ENCODE measurements around the gene OPRD1. TPM values are rescaled to one million over a fixed set of nuclear protein-coding genes. Genes with fewer than 3 reads are reported as not detected.

Gene OPRD1
- total and polyA plus RNA-seq, 2 donors (not counting 1 experiment from before 2014, with no cell fraction given): not detected

- H3K27me3 ChIP-seq (replicated peaks in 1 of 4; ENCODE audit: control extremely low read depth in 1 of 4, control insufficient read depth in 3 of 4, insufficient read depth in 4 of 4, low read length in 3 of 4): no peaks in the 10 kb centered on the region
- WGBS (ENCODE audit: insufficient coverage): 92% methylated on average over 2 of the region's 3 CpGs
- H3K27ac ChIP-seq (ENCODE audit: low read length in 2 of 2): no peak overlapping the region
- Mint-ChIP-seq H3K9me3 (ENCODE audit: insufficient read depth) (no peaks in the 10 kb centered on the region), H3K4me1 (peaks cover 8% of the 10 kb centered on the region), H3K4me3 (no peak overlapping the region), H3K27me3 (no peaks in the 10 kb centered on the region), H3K27ac (no peak overlapping the region)
- ChIA-PET POLR2A (no interaction called here), CTCF (interaction anchor here (0.5 to 7.5 kb wide), 3 partner anchors 94 to 421 kb away, joined by 3 to 200 read pairs (median 4); no protein-coding TSS in a partner anchor)
- DNase-seq (no peak), ATAC-seq (ENCODE audit: low read depth) (no peak)
- no peaks in the 10 kb centered on the region for H3K79me2 ChIP-seq (ENCODE audit: control insufficient read depth, insufficient read depth, low read length)
- no peaks in the 10 kb centered on the region for H3K9me3 ChIP-seq (ENCODE audit: control extremely low read depth in 1 of 3, control insufficient read depth in 2 of 3, insufficient read depth in 1 of 3, low read length in 2 of 3)
- intact Hi-C loops (cut with micrococcal nuclease): no loop called here
- H3K4me3 ChIP-seq (ENCODE audit: control extremely low read depth in 1 of 5, extremely low read depth in 1 of 5, insufficient read depth in 1 of 5, low read depth in 2 of 5, low read length in 4 of 5): no peak overlapping the region
- no peak overlapping the region for H2AFZ ChIP-seq (ENCODE audit: insufficient read depth, low read depth, low read length, poor library complexity, severe bottlenecking)
- no peaks in the 10 kb centered on the region for H3K36me3 ChIP-seq (replicated peaks in 1 of 2; ENCODE audit: control extremely low read depth in 1 of 2, control insufficient read depth in 1 of 2, extremely low read depth in 1 of 2, insufficient read depth in 2 of 2, low read length in 1 of 2)
- H4K20me1 ChIP-seq (ENCODE audit: control insufficient read depth, insufficient read depth, low read length, poor library complexity, severe bottlenecking): no peaks in the 10 kb centered on the region
- H3K4me2 ChIP-seq (replicated peaks; ENCODE audit: low read depth, low read length, poor library complexity, severe bottlenecking): no peak overlapping the region
- H3K9ac ChIP-seq (ENCODE audit: low read length): no peak overlapping the region
- peaks cover 4% of the 10 kb centered on the region in 2 donors for H3K4me1 ChIP-seq (ENCODE audit: control insufficient read depth in 2 of 2, insufficient read depth in 2 of 2, low read length in 2 of 2)
- TF ChIP-seq CTCF (IDR thresholded peaks at IDR 0.05) (no peak), EZH2 (IDR thresholded peaks at IDR 0.05; ENCODE audit: borderline replicate concordance, insufficient read depth, low read depth, low read length, poor library complexity, severe bottlenecking) (no peak)
Observed at GRCh38 chr1:28782011-28782410, 30.0 kb upstream of the OPRD1 start.

- Mint-ChIP-seq H3K4me3 (no peak overlapping the region), H3K27ac (no peak overlapping the region), H3K4me1 (peaks cover 8% of the 10 kb centered on the region), H3K9me3 (ENCODE audit: insufficient read depth) (no peaks in the 10 kb centered on the region), H3K27me3 (no peaks in the 10 kb centered on the region)
- ATAC-seq (ENCODE audit: low read depth) (no peak), DNase-seq (no peak)
- no peaks in the 10 kb centered on the region for H3K9me3 ChIP-seq (ENCODE audit: control extremely low read depth in 1 of 3, control insufficient read depth in 2 of 3, insufficient read depth in 1 of 3, low read length in 2 of 3)
- no peak overlapping the region for H2AFZ ChIP-seq (ENCODE audit: insufficient read depth, low read depth, low read length, poor library complexity, severe bottlenecking)
- no peaks in the 10 kb centered on the region for H3K79me2 ChIP-seq (ENCODE audit: control insufficient read depth, insufficient read depth, low read length)
- ChIA-PET CTCF (interaction anchor here (0.7 to 7.5 kb wide), 9 partner anchors 9 to 419 kb away, joined by 3 to 200 read pairs (median 6); no protein-coding TSS in a partner anchor), POLR2A (interaction anchor here (0.6 to 0.7 kb wide), 2 partner anchors 46 to 197 kb away, joined by 5 to 7 read pairs; partner anchors contain the start of gene YTHDF2)
- no peaks in the 10 kb centered on the region for H4K20me1 ChIP-seq (ENCODE audit: control insufficient read depth, insufficient read depth, low read length, poor library complexity, severe bottlenecking)
- WGBS (ENCODE audit: insufficient coverage): no CpG with 5 or more reads among the region's 2 CpGs
- H3K27ac ChIP-seq (ENCODE audit: low read length in 2 of 2): no peak overlapping the region
- no peaks in the 10 kb centered on the region for H3K27me3 ChIP-seq (replicated peaks in 1 of 4; ENCODE audit: control extremely low read depth in 1 of 4, control insufficient read depth in 3 of 4, insufficient read depth in 4 of 4, low read length in 3 of 4)
- no peak overlapping the region for H3K9ac ChIP-seq (ENCODE audit: low read length)
- H3K4me3 ChIP-seq (ENCODE audit: control extremely low read depth in 1 of 5, extremely low read depth in 1 of 5, insufficient read depth in 1 of 5, low read depth in 2 of 5, low read length in 4 of 5): no peak overlapping the region
- intact Hi-C loops (cut with micrococcal nuclease): no loop called here
- H3K4me1 ChIP-seq (ENCODE audit: control insufficient read depth in 2 of 2, insufficient read depth in 2 of 2, low read length in 2 of 2): peaks cover 4% of the 10 kb centered on the region in 2 donors
- H3K36me3 ChIP-seq (replicated peaks in 1 of 2; ENCODE audit: control extremely low read depth in 1 of 2, control insufficient read depth in 1 of 2, extremely low read depth in 1 of 2, insufficient read depth in 2 of 2, low read length in 1 of 2): no peaks in the 10 kb centered on the region
- H3K4me2 ChIP-seq (replicated peaks; ENCODE audit: low read depth, low read length, poor library complexity, severe bottlenecking): no peak overlapping the region
- no peak for TF ChIP-seq EZH2 (IDR thresholded peaks at IDR 0.05; ENCODE audit: borderline replicate concordance, insufficient read depth, low read depth, low read length, poor library complexity, severe bottlenecking)
- no peak for TF ChIP-seq CTCF (IDR thresholded peaks at IDR 0.05)
Observed at GRCh38 chr1:28783363-28783762, 28.6 kb upstream of the OPRD1 start.

Data from B cell (primary cell).